Neuronal stem cell (in vitro differentiated cells): ENCODE data around the gene KDR.

Source experiments
- DNase-seq: peaks from one replicate; pipeline ENCODE4 v3.0.0-alpha.2; 2013; ENCODE audit warnings: low spot score
- H2AFZ ChIP-seq: one replicate; pipeline ENCODE4 v1.6.1; 2013; ENCODE audit warnings: mild to moderate bottlenecking, low read length, inconsistent platforms
- H2AK5ac ChIP-seq: 2 replicates; pipeline ENCODE4 v1.6.1; 2013; ENCODE audit warnings: low read depth, mild to moderate bottlenecking, inconsistent platforms, low read length, moderate library complexity, mixed read lengths
- H2BK120ac ChIP-seq: 2 replicates; pipeline ENCODE4 v1.6.1; 2013; ENCODE audit warnings: low read depth, mild to moderate bottlenecking, inconsistent platforms, low read length, moderate library complexity, mixed read lengths
- H2BK12ac ChIP-seq: one replicate; pipeline ENCODE4 v1.6.1; 2013; ENCODE audit warnings: low read length, inconsistent platforms
- H2BK15ac ChIP-seq: 2 replicates; pipeline ENCODE4 v1.6.1; 2013; ENCODE audit warnings: mild to moderate bottlenecking, low read length, inconsistent platforms, mixed read lengths
- H2BK5ac ChIP-seq: one replicate; pipeline ENCODE4 v1.6.1; 2013; ENCODE audit warnings: inconsistent platforms, mild to moderate bottlenecking, low read length, moderate library complexity
- H3K14ac ChIP-seq: one replicate; pipeline ENCODE4 v1.6.1; 2013; ENCODE audit warnings: low read length, inconsistent platforms
- H3K18ac ChIP-seq: 2 replicates; pipeline ENCODE4 v1.6.1; 2013; ENCODE audit warnings: low read length, inconsistent platforms
- H3K23ac ChIP-seq: 2 replicates; pipeline ENCODE4 v1.6.1; 2013; ENCODE audit warnings: low read depth, mild to moderate bottlenecking, mixed read lengths, low read length, inconsistent platforms; ENCODE audit not compliant: poor library complexity
- H3K27ac ChIP-seq: replicated peaks from 3 replicates; pipeline ENCODE4 v1.5.1; 2013; ENCODE audit warnings: low read length, inconsistent platforms
- H3K27me3 ChIP-seq, 3 experiments: 2 replicates each; pipeline ENCODE4 v1.6.1; 2013; ENCODE audit warnings: low read length in 3 of 3, mild to moderate bottlenecking in 2 of 3, inconsistent platforms in 1 of 3, low read depth in 1 of 3, mixed read lengths in 1 of 3, moderate library complexity in 1 of 3; ENCODE audit not compliant: control insufficient read depth in 3 of 3, insufficient read depth in 3 of 3
- H3K36me3 ChIP-seq, 2 donors: replicated peaks in 1 of 2; 2 replicates each; pipeline ENCODE4 v1.6.1; 2013; ENCODE audit warnings: low read length in 2 of 2; ENCODE audit not compliant: control insufficient read depth in 2 of 2, insufficient read depth in 2 of 2
- H3K4ac ChIP-seq: 2 replicates; pipeline ENCODE4 v1.6.1; 2013; ENCODE audit warnings: inconsistent platforms, mild to moderate bottlenecking, low read length, moderate library complexity
- H3K4me1 ChIP-seq, 2 donors: 1 replicate in 1 of 2; 2 replicates in 1 of 2; pipeline ENCODE4 v1.6.1; 2013; ENCODE audit warnings: low read length in 2 of 2, low read depth in 1 of 2; ENCODE audit not compliant: control insufficient read depth in 2 of 2, insufficient read depth in 1 of 2
- H3K4me2 ChIP-seq: one replicate; pipeline ENCODE4 v1.6.1; 2013; ENCODE audit warnings: mild to moderate bottlenecking, low read length, inconsistent platforms; ENCODE audit not compliant: insufficient read depth, poor library complexity, severe bottlenecking
- H3K4me3 ChIP-seq, 2 donors: 2 replicates each; pipeline ENCODE4 v1.5.1; 2013; ENCODE audit warnings: low read length in 2 of 2, mild to moderate bottlenecking in 2 of 2, inconsistent platforms in 1 of 2, moderate library complexity in 1 of 2
- H3K79me1 ChIP-seq: one replicate; pipeline ENCODE4 v1.6.1; 2013; ENCODE audit warnings: low read depth, mild to moderate bottlenecking, inconsistent platforms, low read length, moderate library complexity
- H3K9ac ChIP-seq: one replicate; pipeline ENCODE4 v1.6.1; 2013; ENCODE audit warnings: mild to moderate bottlenecking, low read depth, low read length, inconsistent platforms; ENCODE audit not compliant: poor library complexity
- H3K9me3 ChIP-seq, 2 donors: replicated peaks in 1 of 2; 2 replicates each; pipeline versions ENCODE3 to v1.6.1; 2013; ENCODE audit warnings: low read length in 2 of 2, mild to moderate bottlenecking in 2 of 2, inconsistent platforms in 1 of 2, low read depth in 1 of 2, mixed read lengths in 1 of 2, moderate library complexity in 1 of 2; ENCODE audit not compliant: control insufficient read depth in 2 of 2, insufficient read depth in 1 of 2
- H4K8ac ChIP-seq: one replicate; pipeline ENCODE4 v1.6.1; 2013; ENCODE audit warnings: low read depth, mild to moderate bottlenecking, inconsistent platforms, low read length, moderate library complexity
- H4K91ac ChIP-seq: one replicate; pipeline ENCODE4 v1.6.1; 2013; ENCODE audit warnings: low read length, low read depth, mild to moderate bottlenecking, inconsistent platforms; ENCODE audit not compliant: poor library complexity
- WGBS, 2 donors: extraction: QIAGEN DNeasy Blood & Tissue Kit; methylation state at CpG; one replicate each; pipeline ENCODE4 v1.1.7; 2013; ENCODE audit warnings: missing lambda C conversion rate in 2 of 2, mixed read lengths in 1 of 2; ENCODE audit not compliant: insufficient read length in 2 of 2, insufficient replicate concordance in 1 of 2; ENCODE audit errors: extremely low coverage in 2 of 2; 5-methylcytosine and 5-hydroxymethylcytosine counted together

Gene KDR

DNA sequence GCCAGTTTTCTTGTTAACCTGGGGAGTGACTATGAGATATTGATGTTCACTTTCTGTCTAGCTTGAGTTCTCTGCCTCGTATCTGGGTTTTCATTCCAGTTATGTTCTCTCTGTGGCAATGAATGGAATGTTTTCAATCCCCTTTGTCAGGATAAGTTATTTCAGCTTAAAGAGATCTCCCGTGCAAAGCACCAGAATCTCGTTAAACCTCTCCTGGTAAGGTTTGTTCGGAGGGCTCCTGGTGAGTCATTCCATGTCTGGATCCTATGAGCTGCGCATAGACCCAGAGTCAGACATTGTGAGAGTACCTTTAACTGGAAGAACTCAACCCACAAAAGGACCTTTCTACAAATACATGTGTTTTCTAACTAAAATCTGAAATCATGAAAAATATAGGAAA lies 51.0 kb downstream of the KDR start:
- Histone ChIP-seq H3K36me3 (no peaks in the 10 kb centered on the region), H3K4me3 (no peak overlapping the region), H2AK5ac (no peak overlapping the region), H2BK120ac (no peak overlapping the region), H3K27ac (no peak overlapping the region), H4K8ac (no peak overlapping the region), H2BK12ac (no peak overlapping the region), H3K9ac (no peak overlapping the region), H2BK15ac (no peak overlapping the region), H4K91ac (no peak overlapping the region), H3K23ac (no peak overlapping the region), H3K4ac (no peak overlapping the region), H2BK5ac (no peak overlapping the region), H3K79me1 (no peaks in the 10 kb centered on the region), H3K18ac (no peak overlapping the region), H3K4me1 (peaks cover 8 to 9% of the 10 kb centered on the region in 2 donors), H3K4me2 (no peak overlapping the region), H3K9me3 (peaks cover 0 to 1% of the 10 kb centered on the region in 2 donors), H3K27me3 (no peaks in the 10 kb centered on the region), H3K14ac (no peak overlapping the region), H2AFZ (peak overlapping the region; percentile 74)
- DNase-seq, result no peak
- no CpG with 5 or more reads among the region's 5 CpGs for WGBS, 2 donors

DNA sequence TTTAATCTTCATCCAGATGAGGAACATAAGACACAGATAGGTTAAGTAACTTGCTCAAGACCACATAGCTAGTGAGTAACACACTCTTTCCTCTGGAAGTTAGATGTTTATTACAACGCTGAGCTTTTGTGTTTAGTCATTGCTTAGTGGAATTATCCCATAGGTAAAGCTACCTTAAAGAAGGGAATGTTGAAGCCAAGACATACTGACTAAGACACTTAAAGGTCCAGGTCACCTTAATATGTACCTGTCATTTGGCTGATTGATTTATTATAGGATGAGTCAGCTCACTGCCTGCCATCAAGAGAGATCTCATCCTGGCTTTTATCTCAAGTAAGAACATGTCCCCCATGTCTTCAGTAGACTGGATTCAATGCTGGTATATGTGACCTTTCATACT lies 53.4 kb downstream of the KDR start:
- Histone ChIP-seq H4K8ac (no peak overlapping the region), H3K4ac (no peak overlapping the region), H2BK5ac (no peak overlapping the region), H4K91ac (no peak overlapping the region), H3K9ac (no peak overlapping the region), H3K36me3 (no peaks in the 10 kb centered on the region), H3K4me3 (no peak overlapping the region), H3K18ac (no peak overlapping the region), H3K14ac (no peak overlapping the region), H3K4me2 (no peak overlapping the region), H3K4me1 (peaks cover 2 to 5% of the 10 kb centered on the region in 2 donors), H3K9me3 (peaks cover 0 to 1% of the 10 kb centered on the region in 2 donors), H3K23ac (no peak overlapping the region), H2BK120ac (no peak overlapping the region), H2BK12ac (no peak overlapping the region), H2AK5ac (no peak overlapping the region), H2BK15ac (no peak overlapping the region), H3K27me3 (no peaks in the 10 kb centered on the region), H2AFZ (no peak overlapping the region), H3K79me1 (no peaks in the 10 kb centered on the region), H3K27ac (no peak overlapping the region)
- WGBS, 2 donors, result no CpG with 5 or more reads among the region's 1 CpG
- no peak for DNase-seq

DNA sequence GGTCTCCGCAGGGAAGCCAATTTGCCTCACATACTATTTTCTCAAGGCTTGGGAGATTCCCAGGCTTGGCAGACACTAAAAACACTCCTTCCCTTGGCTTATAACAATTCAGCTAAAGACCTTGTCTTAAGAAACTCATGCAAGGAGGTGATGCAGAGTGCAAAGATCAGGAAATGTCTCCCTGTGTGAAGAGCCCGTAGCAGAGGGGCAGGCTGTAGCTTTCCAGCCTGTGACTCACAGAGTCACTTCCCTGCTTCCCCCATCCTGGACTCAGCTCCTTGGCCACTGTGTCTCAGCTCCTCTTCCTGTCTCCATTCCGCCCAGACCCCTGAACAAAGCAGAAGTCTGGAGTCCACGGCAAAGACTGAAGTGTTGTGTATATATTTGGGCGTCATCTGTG lies 56.1 kb downstream of the KDR start:
- no peaks in the 10 kb centered on the region for H3K9me3 ChIP-seq
- peaks cover 1 to 3% of the 10 kb centered on the region in 2 donors for H3K4me1 ChIP-seq
- H4K8ac ChIP-seq, result no peak overlapping the region
- no peak for DNase-seq
- H2BK5ac ChIP-seq, result no peak overlapping the region
- H4K91ac ChIP-seq, result no peak overlapping the region
- H3K18ac ChIP-seq, result no peak overlapping the region
- H2AK5ac ChIP-seq, result no peak overlapping the region
- no peak overlapping the region for H2BK15ac ChIP-seq
- no peaks in the 10 kb centered on the region for H3K36me3 ChIP-seq
- no peak overlapping the region for H3K27ac ChIP-seq
- H3K9ac ChIP-seq, result no peak overlapping the region
- no peak overlapping the region for H2BK12ac ChIP-seq
- H2AFZ ChIP-seq, result peak overlapping the region; percentile 42
- no peak overlapping the region for H3K4me2 ChIP-seq
- H2BK120ac ChIP-seq, result no peak overlapping the region
- WGBS, 2 donors, result no CpG with 5 or more reads among the region's 5 CpGs
- no peaks in the 10 kb centered on the region for H3K79me1 ChIP-seq
- no peak overlapping the region for H3K4ac ChIP-seq
- no peaks in the 10 kb centered on the region for H3K27me3 ChIP-seq
- no peak overlapping the region for H3K14ac ChIP-seq
- no peak overlapping the region for H3K23ac ChIP-seq
- no peak overlapping the region for H3K4me3 ChIP-seq

DNA sequence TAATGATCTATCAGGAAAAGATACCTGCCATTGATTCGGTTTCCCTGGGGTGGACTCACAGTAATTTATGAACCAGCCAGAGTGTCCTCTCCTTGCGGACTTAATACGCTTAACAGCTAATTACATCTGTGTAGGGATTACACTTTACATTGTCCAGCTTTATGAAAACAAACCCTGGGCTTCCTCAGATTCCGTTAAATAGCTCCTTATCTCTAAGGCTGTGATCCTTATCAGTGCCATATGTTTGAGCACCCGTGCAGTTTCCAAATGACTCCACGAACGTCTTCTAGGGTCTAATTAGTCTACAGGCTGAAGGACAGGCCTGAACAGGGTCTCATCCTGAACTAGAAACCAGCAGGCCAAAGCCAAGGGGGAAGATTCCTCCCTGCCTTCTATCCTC lies 56.9 kb downstream of the KDR start:
- no peak overlapping the region for H4K91ac ChIP-seq
- H3K4me3 ChIP-seq, result no peak overlapping the region
- no peaks in the 10 kb centered on the region for H3K27me3 ChIP-seq
- no peaks in the 10 kb centered on the region for H3K36me3 ChIP-seq
- H3K14ac ChIP-seq, result no peak overlapping the region
- H2BK120ac ChIP-seq, result no peak overlapping the region
- no peak overlapping the region for H2BK15ac ChIP-seq
- no CpG with 5 or more reads among the region's 7 CpGs for WGBS, 2 donors
- DNase-seq, result no peak
- no peak overlapping the region for H2BK5ac ChIP-seq
- H3K18ac ChIP-seq, result no peak overlapping the region
- H3K9me3 ChIP-seq, result no peaks in the 10 kb centered on the region
- H3K4ac ChIP-seq, result no peak overlapping the region
- peak overlapping the region; percentile 42 for H2AFZ ChIP-seq
- no peak overlapping the region for H3K27ac ChIP-seq
- H3K79me1 ChIP-seq, result no peaks in the 10 kb centered on the region
- H2BK12ac ChIP-seq, result no peak overlapping the region
- no peak overlapping the region for H3K4me2 ChIP-seq
- no peak overlapping the region for H2AK5ac ChIP-seq
- no peak overlapping the region for H4K8ac ChIP-seq
- H3K23ac ChIP-seq, result no peak overlapping the region
- no peak overlapping the region for H3K9ac ChIP-seq
- peaks cover 0 to 3% of the 10 kb centered on the region in 2 donors for H3K4me1 ChIP-seq
